Esophagus mucosa (tissue), 1 donor: ENCODE data around the gene ITPRIP. TPM values are rescaled to one million over a fixed set of nuclear protein-coding genes. Genes with fewer than 3 reads are reported as not detected.

Experiments used
- ATAC-seq: fragments of 200-7000 bp; cut with Tn5 transposase; one replicate; pipeline ENCODE4 v1.9.1; 2020
- total RNA-seq: library from RNA; stranded (reverse); gene quantifications from one replicate; pipeline ENCODE4 v1.2.4, GENCODE V29; 2023
- donor health status: DM: yes; HTN: yes; CAD: no.

The ITPRIP gene
- total RNA-seq, 1 donor from 2014 or later, result 74.4 TPM

DNA sequence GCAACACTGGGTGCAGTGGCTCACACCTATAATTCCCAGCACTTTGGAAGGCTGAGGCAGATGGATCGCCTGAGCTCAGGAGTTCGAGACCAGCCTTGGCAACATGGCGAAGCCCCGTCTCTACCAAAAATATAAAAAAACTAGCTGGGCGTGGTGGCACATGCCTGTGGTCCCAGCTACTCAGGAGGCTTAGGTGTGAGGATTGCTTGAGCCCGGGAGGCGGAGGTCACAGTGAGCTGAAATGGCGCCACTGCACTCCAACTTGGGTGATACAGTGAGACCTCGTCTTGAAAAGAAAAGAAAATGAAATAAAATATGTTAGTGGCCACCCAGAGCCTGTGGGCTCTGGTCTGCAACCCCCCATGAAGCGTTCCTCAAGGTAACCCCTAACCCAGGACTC, 13.3 kb downstream of the ITPRIP start:
- no peak for ATAC-seq

- ATAC-seq, result no peak
These were observed 14.0 kb downstream of the ITPRIP start for GRCh38 chr10:104324221-104324686.

DNA sequence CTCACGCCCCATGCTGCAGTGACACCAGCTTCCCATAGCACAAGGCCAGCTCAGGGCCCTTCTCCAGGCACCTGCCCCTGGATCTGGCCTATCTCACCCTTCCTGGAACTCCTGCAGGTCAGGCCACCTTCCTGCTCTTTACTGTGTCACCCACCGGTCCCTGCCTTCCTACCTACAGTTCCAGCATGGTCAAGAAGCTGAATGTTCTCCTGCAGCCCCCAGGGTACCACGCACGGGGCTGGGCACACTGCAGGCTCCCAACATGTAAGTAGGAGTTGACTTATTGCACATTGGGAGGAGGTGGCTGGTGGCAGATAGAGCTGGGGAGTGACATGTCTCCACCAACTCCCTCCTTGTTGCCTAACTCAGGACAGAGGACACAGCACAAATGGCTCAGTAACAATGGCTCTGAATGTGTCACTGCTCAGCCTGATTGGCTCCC, 14.5 kb downstream of the ITPRIP start:
- ATAC-seq, result no peak

DNA sequence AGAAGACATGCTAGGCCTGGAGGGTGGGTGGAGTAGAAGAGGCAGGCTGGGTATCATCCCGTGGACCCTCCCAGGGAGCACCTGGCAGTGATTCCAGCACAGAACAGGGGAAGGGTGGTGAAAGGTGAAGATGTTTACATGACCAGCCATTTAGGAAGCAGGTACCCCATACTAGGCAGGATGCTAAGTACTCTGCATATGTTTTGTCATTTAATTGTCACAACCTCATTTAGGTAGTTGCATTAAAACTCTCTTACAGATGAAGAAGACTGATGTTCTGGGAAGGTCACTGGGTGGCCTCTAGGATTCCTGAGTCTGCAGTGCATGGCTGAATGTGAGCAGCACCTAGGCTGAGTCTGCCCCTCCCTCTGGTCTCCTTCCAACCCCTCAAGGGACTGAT, 15.2 kb downstream of the ITPRIP start:
- ATAC-seq, result no peak

DNA sequence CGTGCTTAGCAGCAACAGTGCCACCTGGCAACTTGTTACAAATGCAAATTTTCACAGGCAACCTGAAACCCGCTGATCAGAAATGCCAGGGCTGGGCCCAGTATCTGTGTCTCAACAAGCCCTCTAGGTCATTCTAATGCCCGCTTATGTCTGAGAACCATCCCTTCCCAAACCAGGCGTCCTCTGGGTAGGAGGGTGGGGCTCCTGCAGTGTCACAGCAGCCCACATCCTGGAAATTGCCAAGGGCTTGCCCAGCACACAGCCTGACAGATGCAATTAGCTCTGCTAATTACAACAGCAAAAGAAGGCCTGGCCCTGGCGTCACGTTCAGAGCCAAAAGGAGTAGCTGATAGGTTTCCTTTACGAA, 15.9 kb downstream of the ITPRIP start:
- peak; percentile 74 for ATAC-seq

DNA sequence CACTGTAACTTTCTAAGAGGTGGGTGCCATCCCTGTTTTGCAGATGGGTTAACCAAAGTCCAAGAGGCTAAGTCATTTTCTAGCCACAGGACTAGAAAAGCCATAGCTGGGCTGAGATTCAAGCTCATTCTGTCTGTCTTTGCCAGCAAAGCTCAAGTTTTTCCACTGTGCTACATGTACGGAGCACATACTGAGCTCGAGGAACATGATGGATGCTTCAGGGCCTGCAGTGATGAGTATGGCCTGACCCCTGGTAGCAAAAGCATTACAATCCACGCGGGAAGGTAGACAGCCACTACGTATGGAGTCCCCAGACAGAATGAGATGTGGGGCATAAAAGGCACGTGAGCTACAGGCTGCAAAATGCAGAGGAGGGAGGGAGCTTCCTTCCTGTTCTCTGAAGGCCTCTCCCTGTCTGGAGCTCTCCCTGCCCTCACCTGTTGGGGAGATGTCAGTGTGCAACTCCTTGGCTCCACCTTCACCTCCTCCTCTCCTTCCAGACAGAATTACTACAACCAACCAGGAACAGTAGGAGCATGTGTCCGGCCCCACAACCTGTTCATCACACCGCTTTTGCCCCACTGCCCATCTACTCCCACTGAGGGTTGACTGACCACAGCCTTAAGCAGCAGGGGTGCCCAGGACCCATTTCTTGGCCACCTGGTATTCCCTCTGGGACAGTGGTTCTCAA, 16.4 kb downstream of the ITPRIP start:
- ATAC-seq, result peak; percentile 37

GRCh38 chr10:104321226-104321625, 17.0 kb downstream of the ITPRIP start:
- no peak for ATAC-seq

GRCh38 chr10:104318810-104319741, 19.2 kb downstream of the ITPRIP start:
- ATAC-seq, result peak; percentile 82

GRCh38 chr10:104318326-104318725, 19.9 kb downstream of the ITPRIP start:
- ATAC-seq, result peak; percentile 14

GRCh38 chr10:104317726-104318299, 20.5 kb downstream of the ITPRIP start:
- peak; percentile 43 for ATAC-seq

- no peak for ATAC-seq
These were observed 21.0 kb downstream of the ITPRIP start for GRCh38 chr10:104317269-104317710.

GRCh38 chr10:104316321-104317099, 21.8 kb downstream of the ITPRIP start:
- ATAC-seq, result no peak

DNA sequence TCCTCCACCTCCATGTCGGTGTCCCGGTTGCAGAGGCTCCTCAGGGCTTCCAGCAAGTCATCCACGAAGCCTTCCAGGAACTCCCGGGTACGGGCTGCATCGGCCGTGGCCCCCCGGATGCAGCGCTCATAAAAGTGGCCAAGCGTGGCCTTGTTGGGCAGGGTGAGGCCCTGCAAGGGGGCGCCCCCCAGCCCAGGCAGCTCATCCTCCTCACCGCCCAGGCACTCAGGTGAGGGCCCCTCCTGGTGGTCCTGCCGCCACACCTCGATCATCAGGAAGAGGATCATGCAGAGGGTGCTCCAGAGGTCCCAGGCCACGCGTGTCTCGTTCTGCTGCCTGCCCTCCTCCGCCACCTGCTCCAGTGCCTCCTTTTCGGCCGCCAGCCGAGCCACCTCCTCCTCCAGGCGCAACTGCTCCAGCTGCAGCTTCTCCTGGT, 22.8 kb downstream of the ITPRIP start:
- no peak for ATAC-seq

GRCh38 chr10:104314591-104315485, 23.4 kb downstream of the ITPRIP start:
- no peak for ATAC-seq

- no peak for ATAC-seq
These were observed 27.0 kb downstream of the ITPRIP start for GRCh38 chr10:104311184-104311720.

DNA sequence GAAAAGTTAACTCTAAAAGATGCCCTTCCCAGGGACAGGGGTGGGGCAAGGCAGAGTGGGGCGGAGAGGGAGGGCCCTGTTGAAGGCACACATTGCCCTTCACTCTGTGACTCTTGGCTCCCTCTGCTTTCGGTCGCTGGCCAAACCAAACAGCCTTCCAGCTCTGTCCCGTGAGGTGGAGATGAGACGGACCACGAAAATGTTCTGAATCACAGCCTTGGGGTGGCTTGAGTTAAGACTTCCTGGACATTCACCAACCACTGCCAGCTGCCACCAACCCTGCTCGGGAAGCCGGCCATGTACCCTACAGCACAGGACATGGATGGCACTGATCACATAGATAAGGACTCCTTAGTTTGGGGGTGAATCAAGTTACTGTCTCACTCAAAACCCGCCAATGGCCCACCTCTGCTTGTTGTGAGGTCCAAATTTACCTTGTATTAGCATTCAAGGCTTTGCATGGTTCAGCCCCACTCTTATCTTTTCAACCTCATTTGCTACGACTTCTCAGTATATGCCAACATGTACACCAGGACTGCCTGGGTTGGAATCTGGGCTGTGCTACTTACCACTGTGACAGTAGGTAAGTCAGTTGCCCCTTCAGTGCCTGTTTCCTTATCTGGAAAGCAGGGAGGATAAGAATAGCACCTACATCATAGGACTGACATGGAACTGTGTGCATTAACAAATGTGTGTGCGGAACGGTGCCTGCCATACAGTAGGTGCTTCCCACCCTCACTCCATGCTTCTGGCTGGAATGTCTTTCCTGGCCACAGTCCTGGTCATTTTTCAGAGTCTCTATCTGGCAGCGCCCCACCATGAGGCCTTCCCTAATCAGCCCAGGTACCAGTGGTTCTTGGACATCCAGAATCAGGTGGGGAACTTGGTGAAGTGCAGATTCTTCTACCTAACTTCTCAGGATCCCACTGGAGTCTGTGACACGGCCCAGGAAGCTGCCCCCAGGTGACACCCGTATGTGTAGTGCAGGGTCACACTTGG, 28.0 kb downstream of the ITPRIP start:
- ATAC-seq, result peak; percentile 1

GRCh38 chr10:104308439-104308903, 29.8 kb downstream of the ITPRIP start:
- ATAC-seq, result no peak

- ATAC-seq, result no peak
These were observed 30.5 kb downstream of the ITPRIP start for GRCh38 chr10:104307576-104308438.
